Mesendoderm (in vitro differentiated cells): ENCODE results near the gene PHLDA2.

Experiments used
- DNase-seq: peaks from one replicate; pipeline ENCODE4 v3.0.0; 2013
- H2AK5ac ChIP-seq: 2 replicates; pipeline ENCODE4 v1.6.1; 2013; ENCODE audit warnings: low read length, inconsistent platforms
- H2BK120ac ChIP-seq: 2 replicates; pipeline ENCODE4 v1.6.1; 2013; ENCODE audit warnings: low read depth, mild to moderate bottlenecking, low read length, moderate library complexity, mixed read lengths
- H2BK15ac ChIP-seq: replicated peaks from 2 replicates; pipeline ENCODE4 v1.6.1; 2013; ENCODE audit warnings: low read depth, mild to moderate bottlenecking, moderate library complexity
- H2BK5ac ChIP-seq: 2 replicates; pipeline ENCODE4 v1.6.1; 2013; ENCODE audit warnings: low read length, inconsistent platforms
- H3K18ac ChIP-seq: 2 replicates; pipeline ENCODE4 v1.6.1; 2013; ENCODE audit warnings: mild to moderate bottlenecking, low read length, mixed read lengths
- H3K23ac ChIP-seq: one replicate; pipeline ENCODE4 v1.6.1; 2013; ENCODE audit warnings: low read length
- H3K27ac ChIP-seq: 2 replicates; pipeline ENCODE4 v1.5.1; 2013; ENCODE audit warnings: low read depth, mild to moderate bottlenecking, inconsistent platforms, low read length, moderate library complexity
- H3K27me3 ChIP-seq: 2 replicates; pipeline ENCODE4 v1.6.1; 2013; ENCODE audit warnings: low read length, control low read depth, mild to moderate bottlenecking, inconsistent platforms; ENCODE audit not compliant: insufficient read depth, poor library complexity
- H3K36me3 ChIP-seq: 2 replicates; pipeline ENCODE4 v1.6.1; 2013; ENCODE audit warnings: low read length, inconsistent platforms; ENCODE audit not compliant: control insufficient read depth, insufficient read depth
- H3K4ac ChIP-seq: one replicate; pipeline ENCODE4 v1.6.1; 2013; ENCODE audit warnings: low read depth, mild to moderate bottlenecking, low read length, moderate library complexity
- H3K4me1 ChIP-seq: 2 replicates; pipeline ENCODE4 v1.6.1; 2013; ENCODE audit warnings: low read depth, low read length, inconsistent platforms; ENCODE audit not compliant: control insufficient read depth
- H3K4me2 ChIP-seq: 2 replicates; pipeline ENCODE4 v1.6.1; 2013; ENCODE audit warnings: low read length
- H3K4me3 ChIP-seq: 2 replicates; pipeline ENCODE4 v1.5.1; 2013; ENCODE audit warnings: mild to moderate bottlenecking, low read length
- H3K56ac ChIP-seq: one replicate; pipeline ENCODE4 v1.6.1; 2013; ENCODE audit warnings: low read length
- H3K79me1 ChIP-seq: 2 replicates; pipeline ENCODE4 v1.6.1; 2013; ENCODE audit warnings: low read length, inconsistent platforms
- H3K79me2 ChIP-seq: 2 replicates; pipeline ENCODE4 v1.6.1; 2013; ENCODE audit warnings: mild to moderate bottlenecking, low read length; ENCODE audit not compliant: control insufficient read depth, insufficient read depth
- H3K9ac ChIP-seq: 2 replicates; pipeline ENCODE4 v1.6.1; 2013; ENCODE audit warnings: low read length, inconsistent platforms
- H4K5ac ChIP-seq: one replicate; pipeline ENCODE4 v1.6.1; 2013; ENCODE audit warnings: low read length
- H4K8ac ChIP-seq: one replicate; pipeline ENCODE4 v1.6.1; 2013; ENCODE audit warnings: low read depth, mild to moderate bottlenecking, control low read depth, low read length, moderate library complexity
- WGBS: extraction: QIAGEN DNeasy Blood & Tissue Kit; methylation state at CpG from one replicate; pipeline ENCODE4 v1.1.7; 2013; ENCODE audit warnings: low lambda C conversion rate, missing lambda C conversion rate; ENCODE audit not compliant: insufficient coverage; ENCODE audit errors: extremely low coverage; 5-methylcytosine and 5-hydroxymethylcytosine counted together

The PHLDA2 gene

GRCh38 chr11:2950825-2951224 is 21.6 kb upstream of the PHLDA2 start:
- Histone ChIP-seq H2BK15ac (no peak overlapping the region), H4K8ac (no peak overlapping the region), H3K23ac (no peak overlapping the region), H3K79me2 (no peaks in the 10 kb centered on the region), H4K5ac (no peak overlapping the region), H3K4me1 (peaks cover 3% of the 10 kb centered on the region), H3K4me2 (no peak overlapping the region), H3K4ac (no peak overlapping the region), H3K18ac (no peak overlapping the region), H2BK120ac (no peak overlapping the region), H3K79me1 (peaks cover 6% of the 10 kb centered on the region), H2BK5ac (no peak overlapping the region), H3K9ac (no peak overlapping the region), H3K27me3 (no peaks in the 10 kb centered on the region), H3K36me3 (peaks cover 23% of the 10 kb centered on the region), H3K27ac (no peak overlapping the region), H3K56ac (no peak overlapping the region), H3K4me3 (no peak overlapping the region), H2AK5ac (no peak overlapping the region)
- WGBS: no CpG with 5 or more reads among the region's 1 CpG
- DNase-seq: no peak

GRCh38 chr11:2949920-2950319 is 20.7 kb upstream of the PHLDA2 start:
- no peak overlapping the region for H2BK5ac ChIP-seq
- H3K18ac ChIP-seq: no peak overlapping the region
- no peak overlapping the region for H2BK15ac ChIP-seq
- H3K23ac ChIP-seq: no peak overlapping the region
- no peak for DNase-seq
- H3K4me2 ChIP-seq: no peak overlapping the region
- peaks cover 24% of the 10 kb centered on the region for H3K36me3 ChIP-seq
- H3K79me1 ChIP-seq: peaks cover 7% of the 10 kb centered on the region
- H3K56ac ChIP-seq: no peak overlapping the region
- WGBS: no CpG with 5 or more reads among the region's 11 CpGs
- no peak overlapping the region for H4K8ac ChIP-seq
- H3K79me2 ChIP-seq: no peaks in the 10 kb centered on the region
- H2BK120ac ChIP-seq: no peak overlapping the region
- H3K9ac ChIP-seq: no peak overlapping the region
- H3K4me3 ChIP-seq: no peak overlapping the region
- no peak overlapping the region for H3K4ac ChIP-seq
- H3K27me3 ChIP-seq: no peaks in the 10 kb centered on the region
- H2AK5ac ChIP-seq: no peak overlapping the region
- H3K27ac ChIP-seq: no peak overlapping the region
- no peak overlapping the region for H4K5ac ChIP-seq
- peaks cover 3% of the 10 kb centered on the region for H3K4me1 ChIP-seq

- Histone ChIP-seq H3K4ac (no peak overlapping the region), H3K4me3 (no peak overlapping the region), H4K8ac (no peak overlapping the region), H3K9ac (no peak overlapping the region), H3K79me1 (peaks cover 5% of the 10 kb centered on the region), H3K27ac (no peak overlapping the region), H4K5ac (no peak overlapping the region), H2AK5ac (no peak overlapping the region), H3K36me3 (peaks cover 18% of the 10 kb centered on the region), H3K4me1 (peaks cover 3% of the 10 kb centered on the region), H3K79me2 (no peaks in the 10 kb centered on the region), H3K56ac (no peak overlapping the region), H3K23ac (no peak overlapping the region), H3K27me3 (no peaks in the 10 kb centered on the region), H2BK120ac (no peak overlapping the region), H2BK5ac (no peak overlapping the region), H2BK15ac (no peak overlapping the region), H3K4me2 (no peak overlapping the region), H3K18ac (no peak overlapping the region)
- no peak for DNase-seq
- WGBS: no CpG with 5 or more reads among the region's 11 CpGs
Observed at GRCh38 chr11:2947744-2948143, 18.5 kb upstream of the PHLDA2 start.

- no peak overlapping the region for H3K27ac ChIP-seq
Observed at GRCh38 chr11:2945757-2946287, 16.6 kb upstream of the PHLDA2 start.

GRCh38 chr11:2945031-2945756 is 16.0 kb upstream of the PHLDA2 start:
- no peaks in the 10 kb centered on the region for H3K27me3 ChIP-seq
- no peak overlapping the region for H2AK5ac ChIP-seq
- peaks cover 11% of the 10 kb centered on the region for H3K36me3 ChIP-seq
- H3K56ac ChIP-seq: no peak overlapping the region
- H3K4me2 ChIP-seq: no peak overlapping the region
- H3K79me1 ChIP-seq: peaks cover 4% of the 10 kb centered on the region
- DNase-seq: peak; percentile 81
- no peak overlapping the region for H2BK120ac ChIP-seq
- no peak overlapping the region for H3K9ac ChIP-seq
- no peak overlapping the region for H3K4ac ChIP-seq
- H3K4me1 ChIP-seq: peaks cover 3% of the 10 kb centered on the region
- H3K4me3 ChIP-seq: no peak overlapping the region
- no peak overlapping the region for H2BK15ac ChIP-seq
- H4K5ac ChIP-seq: no peak overlapping the region
- H3K27ac ChIP-seq: no peak overlapping the region
- H4K8ac ChIP-seq: no peak overlapping the region
- H2BK5ac ChIP-seq: no peak overlapping the region
- WGBS: no CpG with 5 or more reads among the region's 16 CpGs
- no peak overlapping the region for H3K23ac ChIP-seq
- H3K18ac ChIP-seq: no peak overlapping the region
- no peaks in the 10 kb centered on the region for H3K79me2 ChIP-seq

More at GRCh38 chr11:2945757-2946287, 16.6 kb upstream of the PHLDA2 start:
- Histone ChIP-seq H3K27me3 (no peaks in the 10 kb centered on the region), H4K5ac (no peak overlapping the region), H3K18ac (no peak overlapping the region), H3K23ac (no peak overlapping the region), H3K4me1 (peaks cover 3% of the 10 kb centered on the region), H3K4me3 (no peak overlapping the region), H2BK15ac (no peak overlapping the region), H3K36me3 (peaks cover 11% of the 10 kb centered on the region), H3K56ac (no peak overlapping the region), H3K4me2 (no peak overlapping the region), H3K79me2 (no peaks in the 10 kb centered on the region), H2BK120ac (no peak overlapping the region), H3K79me1 (peaks cover 4% of the 10 kb centered on the region), H2BK5ac (no peak overlapping the region), H3K9ac (no peak overlapping the region), H2AK5ac (no peak overlapping the region), H3K4ac (no peak overlapping the region), H4K8ac (no peak overlapping the region)
- WGBS: no CpG with 5 or more reads among the region's 8 CpGs
- DNase-seq: no peak

- Histone ChIP-seq H3K79me2 (no peaks in the 10 kb centered on the region), H3K56ac (no peak overlapping the region), H4K8ac (no peak overlapping the region), H3K23ac (no peak overlapping the region), H3K4me3 (no peak overlapping the region), H3K4ac (no peak overlapping the region), H3K79me1 (peaks cover 4% of the 10 kb centered on the region), H2BK15ac (no peak overlapping the region), H3K27ac (no peak overlapping the region), H3K18ac (no peak overlapping the region), H3K36me3 (peaks cover 11% of the 10 kb centered on the region), H3K4me2 (no peak overlapping the region), H3K27me3 (no peaks in the 10 kb centered on the region), H3K4me1 (peaks cover 3% of the 10 kb centered on the region), H2BK5ac (no peak overlapping the region), H2AK5ac (no peak overlapping the region), H3K9ac (no peak overlapping the region), H4K5ac (no peak overlapping the region), H2BK120ac (no peak overlapping the region)
- DNase-seq: no peak
- no CpG with 5 or more reads among the region's 24 CpGs for WGBS
Observed at GRCh38 chr11:2944530-2944929, 15.3 kb upstream of the PHLDA2 start.
